BE2C (cell line): Measurements from ENCODE around the gene GRM1.

Experiments
- DNase-seq: peaks from one replicate; pipeline ENCODE4 v3.0.0-alpha.2; 2020
- H3K27me3 ChIP-seq: fragments of 250-450 bp; sonication (Bioruptor Pico); 2 replicates; pipeline ENCODE4 v1.5.1; 2020; ENCODE audit warnings: mild to moderate bottlenecking
- H3K36me3 ChIP-seq: fragments of 250-450 bp; sonication (Bioruptor Pico); 2 replicates; pipeline ENCODE4 v1.5.1; 2020; ENCODE audit warnings: mild to moderate bottlenecking
- H3K4me1 ChIP-seq: fragments of 250-450 bp; sonication (Bioruptor Pico); 2 replicates; pipeline ENCODE4 v1.5.1; 2020
- H3K4me3 ChIP-seq: 2 replicates; pipeline ENCODE4 v1.5.1; 2011; ENCODE audit warnings: low read depth, low read length
- H3K9me3 ChIP-seq: fragments of 250-450 bp; sonication (Bioruptor Pico); 2 replicates; pipeline ENCODE4 v1.5.1; 2020
- TF ChIP-seq, protein P1 (sequence below): IDR thresholded peaks from 2 replicates; pipeline ENCODE4 v1.5.1; 2012; ENCODE audit warnings: mild to moderate bottlenecking, low read depth, low read length

GRM1 gene

DNA sequence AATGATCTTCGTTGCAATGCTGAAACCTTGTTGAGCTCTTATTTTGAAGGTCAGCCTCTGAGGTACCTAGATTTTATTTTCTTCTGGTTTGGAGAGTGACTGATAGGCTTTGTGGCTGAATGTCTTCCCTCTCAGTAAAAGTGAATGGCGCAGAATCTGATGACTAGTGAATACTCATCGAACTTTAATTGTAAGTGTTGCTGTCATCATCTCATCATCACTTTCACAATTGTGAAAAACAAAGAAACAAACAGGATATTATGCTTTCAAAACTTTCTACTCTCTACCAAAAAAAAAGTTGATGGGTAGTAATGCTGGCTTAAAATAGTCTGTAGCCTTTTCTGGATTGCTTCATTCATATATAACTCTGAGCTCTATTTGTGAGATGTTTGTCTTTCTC lies 275.3 kb downstream of the GRM1 start:
- TF ChIP-seq, protein P1, sequence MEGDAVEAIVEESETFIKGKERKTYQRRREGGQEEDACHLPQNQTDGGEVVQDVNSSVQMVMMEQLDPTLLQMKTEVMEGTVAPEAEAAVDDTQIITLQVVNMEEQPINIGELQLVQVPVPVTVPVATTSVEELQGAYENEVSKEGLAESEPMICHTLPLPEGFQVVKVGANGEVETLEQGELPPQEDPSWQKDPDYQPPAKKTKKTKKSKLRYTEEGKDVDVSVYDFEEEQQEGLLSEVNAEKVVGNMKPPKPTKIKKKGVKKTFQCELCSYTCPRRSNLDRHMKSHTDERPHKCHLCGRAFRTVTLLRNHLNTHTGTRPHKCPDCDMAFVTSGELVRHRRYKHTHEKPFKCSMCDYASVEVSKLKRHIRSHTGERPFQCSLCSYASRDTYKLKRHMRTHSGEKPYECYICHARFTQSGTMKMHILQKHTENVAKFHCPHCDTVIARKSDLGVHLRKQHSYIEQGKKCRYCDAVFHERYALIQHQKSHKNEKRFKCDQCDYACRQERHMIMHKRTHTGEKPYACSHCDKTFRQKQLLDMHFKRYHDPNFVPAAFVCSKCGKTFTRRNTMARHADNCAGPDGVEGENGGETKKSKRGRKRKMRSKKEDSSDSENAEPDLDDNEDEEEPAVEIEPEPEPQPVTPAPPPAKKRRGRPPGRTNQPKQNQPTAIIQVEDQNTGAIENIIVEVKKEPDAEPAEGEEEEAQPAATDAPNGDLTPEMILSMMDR: no peak
- H3K4me3 ChIP-seq: no peak overlapping the region

GRCh38 chr6:146305092-146305491 lies 276.2 kb downstream of the GRM1 start:
- H3K36me3 ChIP-seq: no peaks in the 10 kb centered on the region
- H3K27me3 ChIP-seq: no peaks in the 10 kb centered on the region
- DNase-seq: no peak
- no peaks in the 10 kb centered on the region for H3K4me1 ChIP-seq
- TF ChIP-seq, protein P1: no peak
- no peaks in the 10 kb centered on the region for H3K9me3 ChIP-seq
- H3K4me3 ChIP-seq: no peak overlapping the region

More for the DNA sequence above, 275.3 kb downstream of the GRM1 start:
- no peak for DNase-seq
- Histone ChIP-seq H3K27me3 (no peaks in the 10 kb centered on the region), H3K9me3 (no peaks in the 10 kb centered on the region), H3K4me1 (no peaks in the 10 kb centered on the region), H3K36me3 (no peaks in the 10 kb centered on the region)

DNA sequence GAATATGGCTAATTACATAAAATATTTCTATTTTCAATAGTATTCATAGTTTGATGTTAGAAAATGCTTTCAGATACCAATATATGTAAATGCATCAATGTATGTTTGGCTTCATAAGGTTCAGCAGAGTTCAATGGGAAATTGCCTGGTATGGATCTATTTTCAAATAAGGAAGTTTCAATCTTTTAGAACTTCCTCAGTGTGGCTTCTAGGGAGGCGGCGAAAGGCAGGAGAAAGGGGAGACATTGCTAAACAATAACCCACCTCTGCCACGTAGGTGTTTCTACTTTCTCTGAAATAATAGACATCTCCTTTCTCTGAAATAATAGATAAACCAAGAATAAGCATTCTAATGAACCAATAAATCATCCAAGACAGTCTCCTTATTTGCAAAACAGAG lies 277.1 kb downstream of the GRM1 start:
- no peaks in the 10 kb centered on the region for H3K27me3 ChIP-seq
- TF ChIP-seq, protein P1: no peak
- no peaks in the 10 kb centered on the region for H3K4me1 ChIP-seq
- DNase-seq: no peak
- H3K9me3 ChIP-seq: no peaks in the 10 kb centered on the region
- no peaks in the 10 kb centered on the region for H3K36me3 ChIP-seq
- H3K4me3 ChIP-seq: no peak overlapping the region

- H3K4me1 ChIP-seq: no peaks in the 10 kb centered on the region
- no peaks in the 10 kb centered on the region for H3K9me3 ChIP-seq
- no peak for DNase-seq
- no peaks in the 10 kb centered on the region for H3K36me3 ChIP-seq
- no peaks in the 10 kb centered on the region for H3K27me3 ChIP-seq
- TF ChIP-seq, protein P1: no peak
- H3K4me3 ChIP-seq: no peak overlapping the region
Observed at GRCh38 chr6:146310628-146311027, 281.8 kb downstream of the GRM1 start.

- Histone ChIP-seq H3K27me3 (no peaks in the 10 kb centered on the region), H3K9me3 (no peaks in the 10 kb centered on the region), H3K4me1 (no peaks in the 10 kb centered on the region), H3K4me3 (no peak overlapping the region), H3K36me3 (no peaks in the 10 kb centered on the region)
- TF ChIP-seq, protein P1: no peak
- DNase-seq: no peak
Observed at GRCh38 chr6:146311079-146311478, 282.2 kb downstream of the GRM1 start.

- TF ChIP-seq, protein P1: no peak
- H3K36me3 ChIP-seq: no peaks in the 10 kb centered on the region
- H3K4me3 ChIP-seq: no peak overlapping the region
- no peaks in the 10 kb centered on the region for H3K9me3 ChIP-seq
- H3K4me1 ChIP-seq: no peaks in the 10 kb centered on the region
- H3K27me3 ChIP-seq: no peaks in the 10 kb centered on the region
- no peak for DNase-seq
Observed at GRCh38 chr6:146312608-146313007, 283.7 kb downstream of the GRM1 start.
